ENCODE results near the gene FNBP1L. TPM values are rescaled to one million over a fixed set of nuclear protein-coding genes. Genes with fewer than 3 reads are reported as not detected.

The FNBP1L gene
- polyA plus RNA-seq, 1 donor (not counting 4 experiments of a cell fraction or from before 2014, with no cell fraction given) = 22.9 TPM

- FAIRE-seq (no peak), DNase-seq (ENCODE audit: low read depth, low spot score) (no peak)
- no peak overlapping the region for H3K4me3 ChIP-seq (ENCODE audit: control insufficient read depth in 2 of 3, extremely low read depth in 1 of 3, insufficient read depth in 2 of 3, low read depth in 1 of 3, low read length in 3 of 3)
- H3K9ac ChIP-seq (ENCODE audit: control insufficient read depth, extremely low read depth, insufficient read depth, low read length) = no peak overlapping the region
- no peaks in the 10 kb centered on the region for H3K9me3 ChIP-seq (ENCODE audit: control insufficient read depth, low read depth, low read length)
- peaks cover 65% of the 10 kb centered on the region for H3K4me1 ChIP-seq (ENCODE audit: control insufficient read depth, extremely low read depth, insufficient read depth, low read length)
- dilution Hi-C loops (cut with MboI; ENCODE audit: extremely low pct_ligation_motif_present, low sequenced_read_pairs) = no loop called here
- H3K4me2 ChIP-seq (ENCODE audit: control insufficient read depth, extremely low read depth, insufficient read depth, low read depth, low read length) = no peak overlapping the region
- no peak overlapping the region for H2AFZ ChIP-seq (ENCODE audit: control insufficient read depth, low read length)
- H3K79me2 ChIP-seq (ENCODE audit: control insufficient read depth, insufficient read depth, low read length) = peaks cover 96% of the 10 kb centered on the region
- H3K27me3 ChIP-seq (ENCODE audit: control insufficient read depth, extremely low read depth, insufficient read depth, low read length) = no peaks in the 10 kb centered on the region
- H3K36me3 ChIP-seq (ENCODE audit: control insufficient read depth in 2 of 2, extremely low read depth in 1 of 2, insufficient read depth in 2 of 2, low read length in 2 of 2) = peaks cover 25 to 53% of the 10 kb centered on the region in 2 experiments
- TF ChIP-seq CTCF (optimal IDR thresholded peaks at IDR 0.05 in 1 of 3, IDR thresholded peaks at IDR 0.05 in 1 of 3, conservative IDR thresholded peaks at IDR 0.05 in 1 of 3; ENCODE audit: extremely low read depth in 1 of 3, insufficient read depth in 2 of 3, low read length in 3 of 3) (no peak), EZH2 (IDR thresholded peaks at IDR 0.05; ENCODE audit: low read length) (no peak)
- peaks cover 33% of the 10 kb centered on the region for H3K9me1 ChIP-seq (ENCODE audit: control insufficient read depth, extremely low read depth, insufficient read depth, low read length)
- H4K20me1 ChIP-seq (ENCODE audit: control insufficient read depth, extremely low read depth, insufficient read depth, low read length) = peaks cover 84% of the 10 kb centered on the region
- H3K27ac ChIP-seq (ENCODE audit: control insufficient read depth, insufficient read depth, low read length) = peak overlapping the region; percentile 39
These were observed 146.1 kb downstream of the FNBP1L start for GRCh38 chr1:93593854-93594602.

- Histone ChIP-seq H3K79me2 (ENCODE audit: control insufficient read depth, insufficient read depth, low read length) (peaks cover 96% of the 10 kb centered on the region), H4K20me1 (ENCODE audit: control insufficient read depth, extremely low read depth, insufficient read depth, low read length) (peaks cover 85% of the 10 kb centered on the region), H3K9ac (ENCODE audit: control insufficient read depth, extremely low read depth, insufficient read depth, low read length) (peak overlapping the region; percentile 16), H3K4me1 (ENCODE audit: control insufficient read depth, extremely low read depth, insufficient read depth, low read length) (peaks cover 70% of the 10 kb centered on the region), H3K9me3 (ENCODE audit: control insufficient read depth, low read depth, low read length) (no peaks in the 10 kb centered on the region), H3K9me1 (ENCODE audit: control insufficient read depth, extremely low read depth, insufficient read depth, low read length) (peaks cover 36% of the 10 kb centered on the region), H2AFZ (ENCODE audit: control insufficient read depth, low read length) (no peak overlapping the region), H3K4me2 (ENCODE audit: control insufficient read depth, extremely low read depth, insufficient read depth, low read depth, low read length) (no peak overlapping the region), H3K27me3 (ENCODE audit: control insufficient read depth, extremely low read depth, insufficient read depth, low read length) (no peaks in the 10 kb centered on the region), H3K4me3 (ENCODE audit: control insufficient read depth in 2 of 3, extremely low read depth in 1 of 3, insufficient read depth in 2 of 3, low read depth in 1 of 3, low read length in 3 of 3) (no peak overlapping the region), H3K27ac (ENCODE audit: control insufficient read depth, insufficient read depth, low read length) (peak overlapping the region; percentile 39), H3K36me3 (ENCODE audit: control insufficient read depth in 2 of 2, extremely low read depth in 1 of 2, insufficient read depth in 2 of 2, low read length in 2 of 2) (peaks cover 20 to 51% of the 10 kb centered on the region in 2 experiments)
- dilution Hi-C loops (cut with MboI; ENCODE audit: extremely low pct_ligation_motif_present, low sequenced_read_pairs) = no loop called here
- TF ChIP-seq EZH2 (IDR thresholded peaks at IDR 0.05; ENCODE audit: low read length) = no peak
- no peak for TF ChIP-seq CTCF (optimal IDR thresholded peaks at IDR 0.05 in 1 of 3, IDR thresholded peaks at IDR 0.05 in 1 of 3, conservative IDR thresholded peaks at IDR 0.05 in 1 of 3; ENCODE audit: extremely low read depth in 1 of 3, insufficient read depth in 2 of 3, low read length in 3 of 3)
- DNase-seq (ENCODE audit: low read depth, low spot score) (no peak), FAIRE-seq (no peak)
These were observed 146.6 kb downstream of the FNBP1L start for GRCh38 chr1:93594603-93594880.
